Gastrocnemius medialis (tissue), 4 donors: ENCODE results near the gene CRBN. TPM values are rescaled to one million over a fixed set of nuclear protein-coding genes. Genes with fewer than 3 reads are reported as not detected.

ENCODE experiments used
- ATAC-seq, 2 donors: fragments of 150-250 bp; one replicate each; pipeline ENCODE4 v1.9.1; 2016
- DNase-seq, 2 donors: peaks; one replicate each; pipeline ENCODE4 v3.0.0-alpha.2; 2019
- H3K27ac ChIP-seq, 4 donors: fragments of 200-600 bp; sonication (generic); 1 replicate in 1 of 4; 2 replicates in 3 of 4; pipeline ENCODE4 v1.5.1; 2016 to 2018; ENCODE audit warnings: mild to moderate bottlenecking in 2 of 4, moderate library complexity in 1 of 4
- H3K27me3 ChIP-seq, 3 donors: fragments of 200-600 bp; sonication (generic) in 2 of 3; 1 replicate in 1 of 3; 2 replicates in 2 of 3; pipeline versions ENCODE4 v1.5.1 to v1.6.0; 2016 to 2019; ENCODE audit warnings: mild to moderate bottlenecking in 1 of 3, moderate library complexity in 1 of 3
- H3K36me3 ChIP-seq, 2 donors: fragments of 200-600 bp; sonication (generic) in 1 of 2; one replicate each; pipeline ENCODE4 v1.5.1; 2017 to 2018
- H3K4me1 ChIP-seq, 2 donors: fragments of 200-600 bp; sonication (generic) in 1 of 2; one replicate each; pipeline ENCODE4 v1.5.1; 2016 to 2017; ENCODE audit warnings: mild to moderate bottlenecking in 2 of 2
- H3K4me3 ChIP-seq, 4 donors: fragments of 200-600 bp; sonication (generic) in 3 of 4; 1 replicate in 1 of 4; 2 replicates in 3 of 4; pipeline ENCODE4 v1.5.1; 2016 to 2019; ENCODE audit warnings: mild to moderate bottlenecking in 2 of 4
- H3K9me3 ChIP-seq, 3 donors: fragments of 200-600 bp; sonication (generic) in 2 of 3; 1 replicate in 1 of 3; 2 replicates in 2 of 3; pipeline ENCODE4 v1.5.1; 2016 to 2019
- CTCF ChIP-seq, 5 experiments: fragments of 450-650 bp in 3 of 5; fragments of 200-600 bp in 2 of 5; sonication (generic) in 2 of 5; IDR thresholded peaks in 4 of 5; conservative IDR thresholded peaks in 1 of 5; 1 replicate in 4 of 5; 2 replicates in 1 of 5; pipeline ENCODE4 v1.5.1; 2016 to 2019; ENCODE audit warnings: antibody characterized with exemption in 5 of 5, mild to moderate bottlenecking in 3 of 5, moderate library complexity in 3 of 5
- POLR2A ChIP-seq, 2 donors: fragments of 450-650 bp; IDR thresholded peaks; one replicate each; pipeline ENCODE4 v1.6.1; 2017; ENCODE audit warnings: antibody characterized with exemption in 2 of 2, mild to moderate bottlenecking in 2 of 2, moderate library complexity in 2 of 2
- in situ Hi-C, 4 donors: fragments of 200-750 bp; cut with MboI; loops; one replicate each; pipeline versions ENCODE4 v1.15.0 to v1.8.0; 2017; ENCODE audit warnings: low sequenced_read_pairs in 4 of 4
- intact Hi-C: fragments of 100-400 bp; cut with DNase I; formaldehyde crosslinking; loops from one replicate; pipeline ENCODE4 v1.15.1; 2023; ENCODE audit warnings: low total_unique reads
- total RNA-seq, 4 donors: library from RNA; depleted of rRNA; stranded (reverse); fragments of >200 nt; gene quantifications; one replicate each; pipeline versions ENCODE4 v1.1.0 to v1.2.3, GENCODE V29; 2016

The CRBN gene
- total RNA-seq, 4 donors from 2014 or later = 49.2 to 101 (median 84.9) TPM

DNA sequence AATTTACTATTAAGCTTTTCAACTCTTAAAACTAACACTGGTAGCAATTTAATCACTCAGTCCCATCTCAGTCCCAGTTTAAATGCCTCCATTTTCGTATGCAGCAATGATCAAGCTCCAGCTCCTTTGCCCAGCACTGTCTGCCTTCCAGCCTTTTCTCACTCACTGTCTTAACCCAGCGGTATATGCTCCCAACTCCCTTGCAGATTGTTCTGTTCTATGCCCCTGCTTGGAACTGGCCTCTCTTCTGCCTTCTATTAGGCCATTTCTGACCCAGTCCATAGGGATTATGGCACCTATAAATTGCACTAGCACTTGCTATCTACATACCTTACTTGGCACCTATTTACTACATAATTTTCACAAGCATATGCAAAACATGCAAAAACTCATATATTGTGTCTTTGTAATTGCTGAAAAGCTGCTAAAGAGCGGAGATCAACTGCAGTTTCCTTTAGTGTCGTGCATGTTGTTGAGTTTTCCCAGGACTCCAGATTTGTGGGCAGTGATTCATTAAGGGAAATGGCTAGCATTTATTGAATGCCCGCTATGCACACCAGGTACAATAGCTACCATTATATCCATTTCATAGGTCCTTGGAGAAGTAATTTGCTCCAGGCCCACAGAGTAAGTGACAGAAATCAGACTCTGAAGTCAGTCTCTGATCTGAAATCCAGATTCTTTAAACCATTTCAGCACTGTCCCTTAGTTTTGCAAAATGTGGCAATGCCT is 24.4 kb downstream of the CRBN start:
- TF ChIP-seq CTCF (IDR thresholded peaks at IDR 0.05 in 4 of 5, conservative IDR thresholded peaks at IDR 0.05 in 1 of 5) = no peak
- no peak for TF ChIP-seq POLR2A (IDR thresholded peaks at IDR 0.05)
- Histone ChIP-seq H3K36me3 (peaks cover 0 to 80% of the 10 kb centered on the region in 2 donors), H3K4me3 (no peak overlapping the region), H3K27me3 (no peaks in the 10 kb centered on the region), H3K27ac (no peak overlapping the region), H3K9me3 (no peaks in the 10 kb centered on the region), H3K4me1 (peaks cover 2 to 13% of the 10 kb centered on the region in 2 donors)
- in situ Hi-C loops (no loop called here), intact Hi-C loops (no loop called here)
- ATAC-seq (no peak), DNase-seq (no peak)

GRCh38 chr3:3151513-3151912 is 28.0 kb downstream of the CRBN start:
- Histone ChIP-seq H3K36me3 (peaks cover 0 to 91% of the 10 kb centered on the region in 2 donors), H3K4me1 (peaks cover 2 to 13% of the 10 kb centered on the region in 2 donors), H3K27me3 (no peaks in the 10 kb centered on the region), H3K9me3 (no peaks in the 10 kb centered on the region), H3K27ac (no peak overlapping the region), H3K4me3 (no peak overlapping the region)
- TF ChIP-seq POLR2A (IDR thresholded peaks at IDR 0.05) = no peak
- no peak for TF ChIP-seq CTCF (IDR thresholded peaks at IDR 0.05 in 4 of 5, conservative IDR thresholded peaks at IDR 0.05 in 1 of 5)
- no peak for DNase-seq
- intact Hi-C loops (no loop called here), in situ Hi-C loops (no loop called here)
- no peak for ATAC-seq

DNA sequence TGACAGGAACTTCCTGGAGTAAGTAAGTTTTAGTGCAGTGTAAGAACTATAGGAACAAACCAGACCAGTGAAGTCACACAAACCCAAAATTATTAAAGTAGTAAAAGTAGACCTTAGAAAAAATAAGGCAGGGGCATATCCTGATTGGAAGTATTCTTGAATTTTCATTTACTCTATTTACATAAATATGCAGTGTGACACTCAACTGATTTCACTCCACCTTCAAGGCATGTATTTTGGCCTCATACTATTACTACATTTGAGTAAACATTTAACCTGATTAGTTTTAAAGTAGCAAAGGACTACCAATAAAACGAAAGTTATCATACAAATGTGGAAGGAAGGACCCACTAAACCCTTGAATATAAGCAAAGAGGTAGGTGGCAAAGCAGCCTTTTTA is 29.9 kb downstream of the CRBN start:
- ATAC-seq (no peak), DNase-seq (no peak)
- Histone ChIP-seq H3K27ac (no peak overlapping the region), H3K4me1 (peaks cover 2 to 9% of the 10 kb centered on the region in 2 donors), H3K27me3 (no peaks in the 10 kb centered on the region), H3K9me3 (no peaks in the 10 kb centered on the region), H3K4me3 (no peak overlapping the region), H3K36me3 (peaks cover 0 to 93% of the 10 kb centered on the region in 2 donors)
- in situ Hi-C loops (no loop called here), intact Hi-C loops (no loop called here)
- no peak for TF ChIP-seq POLR2A (IDR thresholded peaks at IDR 0.05)
- no peak for TF ChIP-seq CTCF (IDR thresholded peaks at IDR 0.05 in 4 of 5, conservative IDR thresholded peaks at IDR 0.05 in 1 of 5)

DNA sequence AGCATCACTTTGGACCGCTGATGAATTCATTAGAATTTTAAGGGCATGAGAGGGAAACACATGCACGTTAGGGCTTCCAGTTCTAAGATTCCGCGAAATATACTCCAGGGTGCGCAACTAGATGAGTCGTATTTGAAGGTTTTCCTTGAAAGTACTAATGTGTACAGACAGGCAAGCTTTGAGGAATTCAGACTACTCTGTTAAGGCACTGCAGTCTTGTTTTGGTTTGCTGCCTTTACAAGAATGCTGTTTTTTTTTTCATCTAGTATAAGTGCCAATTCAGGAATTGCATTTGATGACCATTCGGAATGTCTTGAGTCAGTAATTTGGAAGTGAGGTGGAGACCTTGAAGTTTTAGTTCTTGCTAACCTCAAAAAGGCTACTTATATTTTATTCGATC is 33.7 kb downstream of the CRBN start:
- H3K4me1 ChIP-seq = no peaks in the 10 kb centered on the region
- H3K36me3 ChIP-seq = peaks cover 0 to 99% of the 10 kb centered on the region in 2 donors
- H3K27me3 ChIP-seq = no peaks in the 10 kb centered on the region
- TF ChIP-seq CTCF (IDR thresholded peaks at IDR 0.05 in 4 of 5, conservative IDR thresholded peaks at IDR 0.05 in 1 of 5) (no peak), POLR2A (IDR thresholded peaks at IDR 0.05) (no peak)
- H3K9me3 ChIP-seq = no peaks in the 10 kb centered on the region
- DNase-seq = no peak
- H3K27ac ChIP-seq = no peak overlapping the region
- ATAC-seq = no peak
- in situ Hi-C loops = no loop called here
- H3K4me3 ChIP-seq = no peak overlapping the region
- intact Hi-C loops = no loop called here

- H3K4me1 ChIP-seq = no peaks in the 10 kb centered on the region
- intact Hi-C loops (no loop called here), in situ Hi-C loops (no loop called here)
- no peak overlapping the region for H3K4me3 ChIP-seq
- no peak for DNase-seq
- H3K36me3 ChIP-seq = peaks cover 0 to 81% of the 10 kb centered on the region in 2 donors
- TF ChIP-seq CTCF (IDR thresholded peaks at IDR 0.05 in 4 of 5, conservative IDR thresholded peaks at IDR 0.05 in 1 of 5) = no peak
- no peak for TF ChIP-seq POLR2A (IDR thresholded peaks at IDR 0.05)
- ATAC-seq = no peak
- H3K27me3 ChIP-seq = no peaks in the 10 kb centered on the region
- no peak overlapping the region for H3K27ac ChIP-seq
- no peaks in the 10 kb centered on the region for H3K9me3 ChIP-seq
Observed at GRCh38 chr3:3141939-3142338, 37.6 kb downstream of the CRBN start.
